Measurements from ENCODE around the gene PSMD13.
A peak's percentile ranks its signal among the peaks of the same experiment; 100 is the strongest.

The PSMD13 gene

GRCh38 chr11:252666-253065 is 15.9 kb downstream of the PSMD13 start:
- no peak for DNase-seq

GRCh38 chr11:253160-253885 is 16.5 kb downstream of the PSMD13 start:
- DNase-seq: no peak

DNA sequence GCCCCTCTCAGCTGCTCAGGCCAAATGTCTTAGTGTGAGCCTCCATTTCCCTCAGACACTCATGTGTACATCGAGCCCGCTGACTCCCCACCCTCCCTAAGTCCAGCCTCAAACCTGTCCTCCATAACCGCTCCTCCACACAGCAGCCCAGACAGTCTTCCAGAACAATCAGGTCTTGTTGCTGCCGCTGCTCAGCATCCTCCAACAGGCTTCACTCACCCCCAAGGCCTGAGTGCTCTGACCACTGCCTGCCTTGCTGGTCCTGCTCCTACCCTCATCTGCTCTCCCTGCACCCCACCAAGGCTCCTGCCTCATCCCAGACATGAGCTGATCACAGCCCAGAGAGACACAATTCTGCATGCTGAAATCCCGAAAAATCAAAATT is 17.1 kb downstream of the PSMD13 start:
- DNase-seq: no peak

GRCh38 chr11:255176-255575 is 18.4 kb downstream of the PSMD13 start:
- no peak for DNase-seq

- no peak for DNase-seq
Measured at GRCh38 chr11:255816-256215, 19.0 kb downstream of the PSMD13 start.

GRCh38 chr11:256952-257737 is 20.4 kb downstream of the PSMD13 start:
- no peak for DNase-seq

DNA sequence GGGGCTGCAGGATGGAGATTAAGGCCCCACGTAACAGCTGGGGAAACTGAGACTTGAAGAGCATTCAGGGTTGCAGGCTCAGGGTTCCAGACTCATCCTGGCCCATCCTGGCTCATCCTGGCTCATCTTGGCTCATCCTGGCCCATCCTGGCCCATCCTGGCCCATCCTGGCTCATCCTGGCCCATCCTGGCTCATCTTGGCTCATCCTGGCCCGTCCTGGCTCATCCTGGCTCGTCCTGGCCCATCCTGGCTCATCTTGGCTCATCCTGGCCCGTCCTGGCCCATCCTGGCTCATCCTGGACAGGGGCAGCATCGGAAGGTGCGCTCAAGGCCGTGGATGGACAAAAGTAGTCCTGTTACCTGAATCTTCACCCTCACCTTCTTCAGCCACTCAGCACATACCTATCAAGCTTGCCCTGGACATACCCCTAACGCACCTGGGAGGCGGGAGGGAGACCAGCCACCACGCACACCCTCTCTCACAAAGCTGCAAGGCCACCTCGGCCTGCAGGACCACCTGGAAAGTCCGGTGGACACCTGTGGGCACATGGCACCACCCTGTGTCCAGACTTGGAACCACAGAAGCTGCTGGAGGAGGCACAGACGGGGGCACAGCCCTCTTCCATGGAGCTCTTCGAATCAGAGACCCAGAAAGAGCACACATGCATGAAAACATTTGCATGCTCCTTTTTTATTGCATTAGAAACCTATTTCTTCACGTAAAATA is 21.2 kb downstream of the PSMD13 start:
- no peak for DNase-seq

DNA sequence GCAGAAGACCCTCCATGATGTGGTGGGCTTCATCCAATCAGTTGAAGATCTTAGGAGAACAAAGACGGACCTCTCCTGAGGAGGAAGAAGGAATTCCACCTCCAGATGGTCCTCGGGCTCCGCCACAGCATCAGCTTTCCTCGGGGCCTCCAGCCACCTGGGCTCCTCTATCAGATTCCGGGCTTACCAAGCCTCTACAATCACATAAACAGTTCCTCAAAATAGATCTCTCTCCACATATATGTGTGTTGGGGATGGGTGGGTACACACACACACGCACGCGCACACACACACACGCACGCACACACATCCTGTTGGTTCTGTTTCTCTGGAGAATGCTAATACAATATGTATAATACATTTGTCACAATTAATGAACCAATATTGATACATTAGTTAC is 22.6 kb downstream of the PSMD13 start:
- no peak for DNase-seq

DNA sequence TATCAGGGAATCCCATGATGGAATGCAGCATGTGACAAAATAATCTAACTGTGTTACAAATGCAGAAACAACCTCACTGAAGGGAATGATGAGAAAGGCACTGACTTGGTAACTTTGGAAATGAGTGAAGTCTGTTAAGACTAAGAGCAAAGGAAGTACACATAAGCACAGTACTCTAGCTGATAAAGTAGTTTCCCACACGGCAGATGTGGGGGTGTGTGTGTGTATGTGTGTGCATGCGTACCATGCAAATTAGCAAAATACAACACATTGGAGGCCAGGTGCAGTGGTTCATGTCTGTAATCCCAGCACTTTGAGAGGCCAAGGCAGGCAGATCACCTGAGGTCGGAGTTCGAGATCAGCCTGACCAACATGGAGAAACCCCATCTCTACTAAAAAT is 24.8 kb downstream of the PSMD13 start:
- no peak for DNase-seq

DNA sequence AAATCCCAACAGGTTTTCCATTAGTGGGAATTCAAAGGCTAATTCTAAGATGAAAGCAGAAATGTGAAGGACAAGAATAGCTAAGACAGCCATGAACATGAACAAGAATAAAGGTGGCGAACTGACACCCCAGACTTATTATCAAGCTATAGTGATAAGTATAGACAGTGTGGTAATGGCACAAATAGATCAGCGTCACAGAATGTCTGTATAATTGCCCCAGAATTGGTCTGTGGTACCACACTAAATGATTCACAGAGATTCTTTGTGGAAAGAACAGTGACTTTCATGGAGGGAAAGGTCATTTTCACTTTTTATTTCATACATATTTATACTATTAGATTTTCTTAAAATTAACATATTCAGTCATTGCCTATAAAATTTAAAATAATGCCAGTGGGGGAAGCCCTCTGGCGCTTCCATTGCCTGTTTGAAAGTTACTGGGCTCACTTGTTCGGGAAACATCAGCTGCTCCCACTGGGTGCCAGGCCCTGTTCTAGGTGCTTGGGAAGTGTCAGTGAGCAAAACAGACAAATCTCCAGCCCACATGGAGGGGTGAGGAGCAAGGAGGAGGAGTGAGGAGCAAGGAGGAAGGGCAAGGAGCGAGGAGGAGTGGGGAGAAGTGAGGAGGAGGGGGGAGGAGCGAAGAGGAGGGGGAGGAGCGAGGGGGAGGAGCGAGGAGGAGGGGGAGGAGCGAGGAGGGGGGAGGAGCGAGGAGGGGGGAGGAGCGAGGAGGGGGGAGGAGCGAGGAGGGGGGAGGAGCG is 30.1 kb downstream of the PSMD13 start:
- no peak for DNase-seq

- DNase-seq: peak; percentile 33
Measured at GRCh38 chr11:267491-267994, 30.8 kb downstream of the PSMD13 start.

- DNase-seq: peak; percentile 63
Measured at GRCh38 chr11:268716-269145, 32.0 kb downstream of the PSMD13 start.

GRCh38 chr11:269146-269890 is 32.5 kb downstream of the PSMD13 start:
- DNase-seq: peak; percentile 63

DNA sequence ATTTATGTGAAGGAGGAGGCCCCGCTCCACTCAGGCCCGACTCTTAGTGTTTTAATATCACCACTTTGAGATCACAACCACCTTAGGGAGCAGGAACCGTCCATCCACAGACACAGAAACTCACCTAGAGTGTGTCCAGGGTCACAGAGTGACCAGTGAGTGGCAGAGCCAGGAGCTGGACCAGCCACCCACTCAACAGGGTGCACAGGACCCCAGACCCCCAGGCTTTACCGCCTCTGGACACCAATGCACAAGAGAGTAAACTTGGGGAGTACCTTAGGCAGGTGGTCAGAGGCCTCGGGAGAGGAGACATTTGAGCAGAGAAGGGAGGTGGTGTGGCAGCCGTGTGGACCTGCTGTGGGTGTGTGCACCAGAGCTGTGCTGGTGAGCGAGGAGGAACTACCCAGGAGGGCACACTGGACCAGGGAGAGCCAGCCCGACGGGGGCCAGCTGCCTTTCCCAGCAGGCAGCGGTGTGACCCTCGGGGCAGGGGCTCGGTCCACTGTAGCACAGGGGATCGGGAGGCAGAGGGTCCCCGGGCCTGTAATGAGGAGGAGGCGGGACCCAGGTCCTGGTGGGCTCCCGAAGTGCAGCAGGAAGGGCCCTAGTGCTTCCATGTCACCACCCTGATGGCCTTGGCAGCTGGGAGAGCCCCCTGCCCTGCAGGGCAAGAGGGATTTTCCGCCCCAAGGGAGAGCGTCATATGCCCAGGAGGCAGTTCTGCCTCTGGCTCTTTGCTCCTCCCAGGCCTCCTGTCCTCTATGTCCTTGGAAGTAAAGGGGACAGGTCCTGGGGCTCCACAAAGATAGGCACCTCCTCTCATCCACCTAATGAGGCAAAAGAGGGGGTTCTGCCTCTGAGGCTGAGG is 33.9 kb downstream of the PSMD13 start:
- DNase-seq: no peak

DNA sequence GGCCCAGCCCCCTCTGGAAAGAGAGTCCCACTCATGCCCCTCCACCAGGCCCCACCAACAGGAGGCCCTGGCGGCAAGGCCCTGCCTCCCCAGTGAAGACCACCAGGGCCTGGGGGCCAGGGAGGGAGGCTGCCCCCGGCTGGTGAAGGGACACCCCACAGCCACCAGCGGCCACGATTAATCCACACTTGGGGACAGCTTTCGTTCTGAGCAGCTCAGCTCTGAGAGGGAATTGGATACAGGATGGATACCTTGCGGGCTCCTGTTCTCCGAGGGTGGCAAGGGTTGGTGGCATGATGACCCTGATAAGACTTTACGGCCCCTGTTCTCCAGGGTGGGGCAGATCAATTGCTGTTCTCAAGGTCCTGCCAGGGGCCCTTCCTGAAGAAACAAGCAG is 34.5 kb downstream of the PSMD13 start:
- DNase-seq: no peak

DNA sequence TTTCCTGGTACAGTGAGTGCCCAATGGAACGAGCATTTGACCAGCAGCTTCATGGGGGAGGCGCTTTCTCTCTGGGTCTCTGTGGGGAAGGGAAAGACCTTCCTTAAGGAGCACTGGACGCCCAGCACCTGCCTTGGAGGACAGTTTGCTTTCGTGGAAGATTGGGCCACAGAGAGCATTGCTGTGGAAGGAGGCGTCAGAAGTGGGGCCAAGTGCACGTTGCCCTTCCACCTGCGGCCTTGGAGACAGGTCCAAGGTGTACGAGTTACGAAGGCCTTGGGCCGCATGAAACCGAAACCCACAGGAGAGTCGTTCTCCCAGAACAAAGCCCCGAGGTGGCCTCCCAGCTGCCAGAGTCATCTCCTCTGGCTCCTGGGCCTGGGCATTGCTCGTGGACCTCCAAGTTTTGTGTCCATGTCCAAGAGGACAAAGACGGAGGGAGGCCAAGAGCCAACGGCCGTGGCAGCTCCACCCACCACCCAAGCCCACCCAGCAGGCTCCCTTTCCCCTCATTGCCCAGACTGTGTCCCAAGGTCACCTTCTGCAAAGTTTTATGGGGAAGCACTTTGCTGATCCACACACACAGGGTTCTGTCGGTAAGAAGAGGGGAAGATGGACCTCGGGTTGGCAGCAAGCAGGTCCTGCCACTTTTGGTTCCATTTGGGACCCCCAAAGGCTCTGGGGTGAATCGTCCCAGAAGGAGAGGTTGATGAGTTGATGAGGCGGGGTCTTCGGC is 35.6 kb downstream of the PSMD13 start:
- DNase-seq: no peak

GRCh38 chr11:272931-273198 is 36.1 kb downstream of the PSMD13 start:
- DNase-seq: no peak

- DNase-seq: no peak
Measured at GRCh38 chr11:276219-276618, 39.4 kb downstream of the PSMD13 start.

GRCh38 chr11:278001-278951 is 41.5 kb downstream of the PSMD13 start, which contains the start of gene NLRP6:
TSS of gene NLRP6 (plus strand) at chr11:278407. CDS start at chr11:278570, 163 bp downstream.
- no peak for DNase-seq
